Peyer's patch (tissue), 4 donors: ENCODE data around the gene HMMR. TPM values are rescaled to one million over a fixed set of nuclear protein-coding genes. Genes with fewer than 3 reads are reported as not detected.

Experiments used
- DNase-seq, 3 donors: peaks; one replicate each; pipeline ENCODE4 v3.0.0-alpha.2; 2017 to 2019
- H3K27ac ChIP-seq, 4 donors: fragments of 200-600 bp; sonication (generic); one replicate each; pipeline ENCODE4 v1.5.1; 2016 to 2019
- H3K27me3 ChIP-seq, 2 donors: fragments of 200-600 bp; sonication (generic); one replicate each; pipeline ENCODE4 v1.5.1; 2019
- H3K36me3 ChIP-seq, 3 donors: fragments of 200-600 bp; sonication (generic); one replicate each; pipeline ENCODE4 v1.5.1; 2016 to 2019
- H3K4me1 ChIP-seq, 4 donors: fragments of 200-600 bp; sonication (generic); one replicate each; pipeline ENCODE4 v1.5.1; 2016 to 2019
- H3K4me3 ChIP-seq, 4 donors: fragments of 200-600 bp; sonication (generic); 1 replicate in 3 of 4; 2 replicates in 1 of 4; pipeline ENCODE4 v1.5.1; 2016 to 2019; ENCODE audit warnings: mild to moderate bottlenecking in 1 of 4
- H3K9me3 ChIP-seq, 4 donors: fragments of 200-600 bp; sonication (generic); one replicate each; pipeline ENCODE4 v1.5.1; 2016 to 2019; ENCODE audit warnings: mild to moderate bottlenecking in 1 of 4
- CTCF ChIP-seq, 6 experiments: fragments of 450-650 bp in 4 of 6; fragments of 200-600 bp in 2 of 6; sonication (generic) in 1 of 6; IDR thresholded peaks; one replicate each; pipeline ENCODE4 v1.5.1; 2017 to 2019; ENCODE audit warnings: antibody characterized with exemption in 6 of 6, mild to moderate bottlenecking in 3 of 6, moderate library complexity in 1 of 6
- POLR2A ChIP-seq, 2 donors: fragments of 450-650 bp; IDR thresholded peaks; one replicate each; pipeline ENCODE4 v1.5.1; 2017; ENCODE audit warnings: antibody characterized with exemption in 2 of 2, mild to moderate bottlenecking in 2 of 2, moderate library complexity in 2 of 2
- total RNA-seq, 4 donors: library from RNA; depleted of rRNA; stranded (reverse); fragments of >200 nt; gene quantifications; one replicate each; pipeline ENCODE4 v1.1.0, GENCODE V29; 2016

HMMR gene
- total RNA-seq, 4 donors from 2014 or later = 1.1 to 3.3 (median 1.9) TPM

- Histone ChIP-seq H3K36me3 (no peaks in the 10 kb centered on the region), H3K27ac (no peak overlapping the region), H3K4me1 (no peaks in the 10 kb centered on the region), H3K27me3 (no peaks in the 10 kb centered on the region), H3K4me3 (no peak overlapping the region), H3K9me3 (no peaks in the 10 kb centered on the region)
- no peak for TF ChIP-seq CTCF (IDR thresholded peaks at IDR 0.05)
- TF ChIP-seq POLR2A (IDR thresholded peaks at IDR 0.05) = no peak
- no peak for DNase-seq
Measured at GRCh38 chr5:163497315-163497714, 36.9 kb downstream of the HMMR start.

- DNase-seq = no peak
- H3K4me1 ChIP-seq = no peaks in the 10 kb centered on the region
- H3K27me3 ChIP-seq = no peaks in the 10 kb centered on the region
- no peak for TF ChIP-seq POLR2A (IDR thresholded peaks at IDR 0.05)
- no peak for TF ChIP-seq CTCF (IDR thresholded peaks at IDR 0.05)
- H3K9me3 ChIP-seq = no peaks in the 10 kb centered on the region
- no peak overlapping the region for H3K4me3 ChIP-seq
- no peaks in the 10 kb centered on the region for H3K36me3 ChIP-seq
- H3K27ac ChIP-seq = no peak overlapping the region
Measured at GRCh38 chr5:163498886-163499285, 38.5 kb downstream of the HMMR start.

GRCh38 chr5:163502521-163502920, 42.1 kb downstream of the HMMR start:
- H3K4me1 ChIP-seq = peaks cover 0 to 5% (median 3%) of the 10 kb centered on the region in 4 donors
- H3K9me3 ChIP-seq = no peaks in the 10 kb centered on the region
- peak overlapping the region; percentile 91 to 100 (median 98) for H3K27ac ChIP-seq
- H3K4me3 ChIP-seq = peak overlapping the region in 2 of 4 donors; percentile 58 to 94
- no peak for TF ChIP-seq POLR2A (IDR thresholded peaks at IDR 0.05)
- TF ChIP-seq CTCF (IDR thresholded peaks at IDR 0.05) = no peak
- H3K36me3 ChIP-seq = no peaks in the 10 kb centered on the region
- DNase-seq = no peak
- no peaks in the 10 kb centered on the region for H3K27me3 ChIP-seq

GRCh38 chr5:163503106-163504078, 43.0 kb downstream of the HMMR start:
- no peaks in the 10 kb centered on the region for H3K9me3 ChIP-seq
- peak in 1 of 2 donors; percentile 47 for TF ChIP-seq POLR2A (IDR thresholded peaks at IDR 0.05)
- TF ChIP-seq CTCF (IDR thresholded peaks at IDR 0.05) = peak in 4 of 6 experiments; percentile 33 to 42 (median 34)
- no peaks in the 10 kb centered on the region for H3K36me3 ChIP-seq
- H3K27ac ChIP-seq = peak overlapping the region; percentile 91 to 100 (median 98)
- H3K27me3 ChIP-seq = no peaks in the 10 kb centered on the region
- H3K4me1 ChIP-seq = peaks cover 0 to 14% (median 6%) of the 10 kb centered on the region in 4 donors
- H3K4me3 ChIP-seq = peak overlapping the region; percentile 32 to 94 (median 64)
- peak; percentile 57 to 80 (median 63) for DNase-seq

GRCh38 chr5:163504079-163504931, 43.9 kb downstream of the HMMR start:
- Histone ChIP-seq H3K27me3 (no peaks in the 10 kb centered on the region), H3K36me3 (no peaks in the 10 kb centered on the region), H3K27ac (peak overlapping the region; percentile 91 to 100 (median 98)), H3K4me1 (peaks cover 0 to 20% (median 9%) of the 10 kb centered on the region in 4 donors), H3K9me3 (no peaks in the 10 kb centered on the region), H3K4me3 (peak overlapping the region; percentile 58 to 94 (median 78))
- DNase-seq = peak; percentile 56 to 76 (median 64)
- TF ChIP-seq POLR2A (IDR thresholded peaks at IDR 0.05) = peak; percentile 18 to 27
- TF ChIP-seq CTCF (IDR thresholded peaks at IDR 0.05) = no peak
